OCI-LY1 (cell line): ENCODE results near the gene SMC4.

ENCODE experiments used
- H2AFZ ChIP-seq: fragments of 200-600 bp; sonication (generic), shearing (Covaris generic); 2 replicates; pipeline ENCODE4 v1.6.0; 2014; ENCODE audit warnings: antibody characterized with exemption, mild to moderate bottlenecking, low read length
- H3F3A ChIP-seq: fragments of 200-600 bp; sonication (generic), shearing (Covaris generic); 2 replicates; pipeline ENCODE4 v1.6.0; 2014; ENCODE audit warnings: mild to moderate bottlenecking, antibody characterized with exemption, low read length, moderate library complexity; ENCODE audit not compliant: insufficient read depth
- H3K27ac ChIP-seq: fragments of 200-600 bp; sonication (generic); 2 replicates; pipeline ENCODE4 v1.5.1; 2014; ENCODE audit warnings: low read length, mixed run types, mild to moderate bottlenecking, low read depth; ENCODE audit not compliant: poor library complexity, severe bottlenecking
- H3K27me3 ChIP-seq: fragments of 200-600 bp; sonication (generic); 2 replicates; pipeline ENCODE4 v1.6.0; 2014; ENCODE audit warnings: antibody characterized with exemption, mild to moderate bottlenecking, low read length, moderate library complexity; ENCODE audit not compliant: insufficient read depth
- H3K36me3 ChIP-seq: fragments of 200-600 bp; sonication (generic); 2 replicates; pipeline ENCODE4 v1.6.1; 2014; ENCODE audit warnings: mild to moderate bottlenecking, antibody characterized with exemption, low read length, moderate library complexity, mixed read lengths; ENCODE audit not compliant: insufficient read depth
- H3K4me1 ChIP-seq: fragments of 200-600 bp; sonication (generic); 2 replicates; pipeline ENCODE4 v1.5.1; 2014; ENCODE audit warnings: mild to moderate bottlenecking, low read length, moderate library complexity; ENCODE audit not compliant: insufficient read depth, severe bottlenecking
- H3K4me2 ChIP-seq: fragments of 200-600 bp; sonication (generic), shearing (Covaris generic); 2 replicates; pipeline ENCODE4 v1.6.1; 2014; ENCODE audit warnings: low read length
- H3K4me3 ChIP-seq: fragments of 200-600 bp; sonication (generic); 2 replicates; pipeline ENCODE4 v1.5.1; 2014; ENCODE audit warnings: low read length, low read depth, mild to moderate bottlenecking, mixed read lengths; ENCODE audit not compliant: poor library complexity, severe bottlenecking
- H3K79me2 ChIP-seq: fragments of 200-600 bp; shearing (Covaris generic); 2 replicates; pipeline ENCODE4 v1.6.1; 2016; ENCODE audit warnings: mixed run types, low read length, mixed read lengths; ENCODE audit not compliant: insufficient read depth
- H3K9ac ChIP-seq: fragments of 200-600 bp; sonication (generic), shearing (Covaris generic); 2 replicates; pipeline ENCODE4 v1.6.1; 2014; ENCODE audit warnings: mild to moderate bottlenecking, low read length, mixed read lengths
- H3K9me2 ChIP-seq: fragments of 200-600 bp; sonication (generic), shearing (Covaris generic); 2 replicates; pipeline ENCODE4 v1.6.1; 2014; ENCODE audit warnings: low read depth, mild to moderate bottlenecking, low read length, mixed read lengths
- H3K9me3 ChIP-seq: fragments of 200-600 bp; shearing (Covaris generic); 2 replicates; pipeline ENCODE4 v1.6.1; 2014; ENCODE audit warnings: low read length, mixed read lengths
- H4K20me1 ChIP-seq: fragments of 200-600 bp; sonication (generic), shearing (Covaris generic); 2 replicates; pipeline ENCODE4 v1.6.0; 2016; ENCODE audit warnings: mild to moderate bottlenecking, low read length; ENCODE audit not compliant: insufficient read depth
- CTCF ChIP-seq: fragments of 200-600 bp; sonication (generic), shearing (Covaris generic); IDR thresholded peaks from 2 replicates; pipeline ENCODE4 v1.5.1; 2017; ENCODE audit warnings: mild to moderate bottlenecking, antibody characterized with exemption, low read length, moderate library complexity, mixed read lengths
- EZH2 ChIP-seq: fragments of 200-600 bp; sonication (generic), shearing (Covaris generic); IDR thresholded peaks from 2 replicates; pipeline ENCODE4 v1.8.0; 2017; ENCODE audit warnings: borderline replicate concordance, mixed run types, mild to moderate bottlenecking, antibody characterized with exemption, low read length, moderate library complexity, mixed read lengths

SMC4 gene

GRCh38 chr3:160445854-160446253, 46.4 kb downstream of the SMC4 start:
- peaks cover 76% of the 10 kb centered on the region for H3K79me2 ChIP-seq

GRCh38 chr3:160446522-160447056, 47.1 kb downstream of the SMC4 start:
- Histone ChIP-seq H3K36me3 (peaks cover 60% of the 10 kb centered on the region), H3K4me2 (peak overlapping the region; percentile 82; the same call in 1 of the 2 replicates), H3K79me2 (peaks cover 72% of the 10 kb centered on the region), H2AFZ (no peak overlapping the region), H3F3A (no peaks in the 10 kb centered on the region), H3K9ac (no peak overlapping the region), H3K27me3 (no peaks in the 10 kb centered on the region), H3K9me3 (no peaks in the 10 kb centered on the region), H3K9me2 (no peaks in the 10 kb centered on the region), H3K4me1 (peaks cover 26% of the 10 kb centered on the region), H4K20me1 (no peaks in the 10 kb centered on the region), H3K27ac (no peak overlapping the region), H3K4me3 (no peak overlapping the region)
- TF ChIP-seq EZH2 (no peak), CTCF (no peak)

More at GRCh38 chr3:160445854-160446253, 46.4 kb downstream of the SMC4 start:
- H3F3A ChIP-seq: peaks cover 3% of the 10 kb centered on the region; the same call in 1 of the 2 replicates
- H3K27me3 ChIP-seq: no peaks in the 10 kb centered on the region
- no peak overlapping the region for H2AFZ ChIP-seq
- H3K36me3 ChIP-seq: peaks cover 67% of the 10 kb centered on the region
- H3K4me2 ChIP-seq: no peak overlapping the region
- no peaks in the 10 kb centered on the region for H4K20me1 ChIP-seq
- no peak overlapping the region for H3K4me3 ChIP-seq
- H3K9me3 ChIP-seq: no peaks in the 10 kb centered on the region
- H3K9me2 ChIP-seq: no peaks in the 10 kb centered on the region
- H3K9ac ChIP-seq: no peak overlapping the region
- H3K4me1 ChIP-seq: peaks cover 26% of the 10 kb centered on the region
- TF ChIP-seq CTCF (no peak), EZH2 (no peak)
- no peak overlapping the region for H3K27ac ChIP-seq

GRCh38 chr3:160447544-160447943, 48.1 kb downstream of the SMC4 start:
- Histone ChIP-seq H3K36me3 (peaks cover 51% of the 10 kb centered on the region), H3K4me2 (peak overlapping the region; percentile 82)

More at GRCh38 chr3:160447544-160447943, 48.1 kb downstream of the SMC4 start:
- H3K9me2 ChIP-seq: no peaks in the 10 kb centered on the region
- no peaks in the 10 kb centered on the region for H4K20me1 ChIP-seq
- TF ChIP-seq EZH2: no peak
- no peak for TF ChIP-seq CTCF
- H3K9ac ChIP-seq: peak overlapping the region; percentile 95
- peaks cover 26% of the 10 kb centered on the region for H3K4me1 ChIP-seq
- no peak overlapping the region for H2AFZ ChIP-seq
- peak overlapping the region; percentile 93 for H3K4me3 ChIP-seq
- H3F3A ChIP-seq: no peaks in the 10 kb centered on the region
- no peaks in the 10 kb centered on the region for H3K9me3 ChIP-seq
- peaks cover 63% of the 10 kb centered on the region for H3K79me2 ChIP-seq
- no peaks in the 10 kb centered on the region for H3K27me3 ChIP-seq
- H3K27ac ChIP-seq: no peak overlapping the region
